Thyroid gland (tissue), 4 donors: ENCODE results near the gene CCNT1. TPM values are rescaled to one million over a fixed set of nuclear protein-coding genes. Genes with fewer than 3 reads are reported as not detected.

ENCODE experiments used
- DNase-seq, 2 donors: peaks; one replicate each; pipeline ENCODE4 v3.0.0-alpha.2; 2019
- H3K27ac ChIP-seq, 3 donors: fragments of 200-600 bp; sonication (generic); 1 replicate in 2 of 3; 2 replicates in 1 of 3; pipeline ENCODE4 v1.5.1; 2016 to 2019; ENCODE audit warnings: mild to moderate bottlenecking in 1 of 3, moderate library complexity in 1 of 3
- H3K27me3 ChIP-seq: fragments of 200-600 bp; sonication (generic); one replicate; pipeline ENCODE4 v1.5.1; 2019
- H3K36me3 ChIP-seq, 2 donors: fragments of 200-600 bp; sonication (generic); one replicate each; pipeline ENCODE4 v1.5.1; 2016 to 2019
- H3K4me1 ChIP-seq, 2 donors: fragments of 200-600 bp; sonication (generic); one replicate each; pipeline ENCODE4 v1.5.1; 2017 to 2019
- H3K4me3 ChIP-seq, 3 donors: fragments of 200-600 bp; sonication (generic); replicated peaks in 1 of 3; 1 replicate in 2 of 3; 2 replicates in 1 of 3; pipeline ENCODE4 v1.5.1; 2016; ENCODE audit warnings: mild to moderate bottlenecking in 1 of 3
- H3K9me3 ChIP-seq: fragments of 200-600 bp; sonication (generic); one replicate; pipeline ENCODE4 v1.5.1; 2017
- POLR2A ChIP-seq, 2 donors: fragments of 450-650 bp; IDR thresholded peaks; one replicate each; pipeline ENCODE4 v1.6.1; 2017; ENCODE audit warnings: antibody characterized with exemption in 2 of 2, mild to moderate bottlenecking in 2 of 2, moderate library complexity in 1 of 2
- WGBS, 2 donors: methylation state at CpG; one replicate each; pipeline ENCODE4 v1.1.5; 2017; 5-methylcytosine and 5-hydroxymethylcytosine counted together
- intact Hi-C: fragments of 100-400 bp; cut with DNase I; formaldehyde crosslinking; loops from one replicate; pipeline ENCODE4 v1.15.1; 2023
- total RNA-seq, 4 donors: library from RNA; depleted of rRNA; stranded (reverse); fragments of >200 nt; gene quantifications; one replicate each; pipeline ENCODE4 v1.2.3, GENCODE V29; 2016
- TF ChIP-seq, protein P1 (sequence below), 6 experiments: fragments of 200-600 bp in 3 of 6; fragments of 450-650 bp in 3 of 6; sonication (generic) in 3 of 6; IDR thresholded peaks; one replicate each; pipeline ENCODE4 v1.5.1; 2016 to 2019; ENCODE audit warnings: antibody characterized with exemption in 6 of 6, mild to moderate bottlenecking in 2 of 6, inconsistent platforms in 1 of 6, moderate library complexity in 1 of 6

The CCNT1 gene
- total RNA-seq, 4 donors from 2014 or later, result 24.0 to 43.1 (median 40.6) TPM

GRCh38 chr12:48750769-48751356, 34.4 kb upstream of the CCNT1 start:
- 52 to 53% methylated on average over 2 of the region's 2 CpGs for WGBS, 2 donors
- no peaks in the 10 kb centered on the region for H3K9me3 ChIP-seq
- intact Hi-C loops, result no loop called here

GRCh38 chr12:48750215-48750614, 33.7 kb upstream of the CCNT1 start:
- Histone ChIP-seq H3K9me3 (no peaks in the 10 kb centered on the region), H3K27ac (no peak overlapping the region), H3K4me1 (no peaks in the 10 kb centered on the region), H3K36me3 (no peaks in the 10 kb centered on the region), H3K27me3 (no peaks in the 10 kb centered on the region), H3K4me3 (no peak overlapping the region)
- WGBS, 2 donors, result 95 to 100% methylated on average over 1 of the region's 1 CpG
- intact Hi-C loops, result no loop called here
- TF ChIP-seq, protein P1, sequence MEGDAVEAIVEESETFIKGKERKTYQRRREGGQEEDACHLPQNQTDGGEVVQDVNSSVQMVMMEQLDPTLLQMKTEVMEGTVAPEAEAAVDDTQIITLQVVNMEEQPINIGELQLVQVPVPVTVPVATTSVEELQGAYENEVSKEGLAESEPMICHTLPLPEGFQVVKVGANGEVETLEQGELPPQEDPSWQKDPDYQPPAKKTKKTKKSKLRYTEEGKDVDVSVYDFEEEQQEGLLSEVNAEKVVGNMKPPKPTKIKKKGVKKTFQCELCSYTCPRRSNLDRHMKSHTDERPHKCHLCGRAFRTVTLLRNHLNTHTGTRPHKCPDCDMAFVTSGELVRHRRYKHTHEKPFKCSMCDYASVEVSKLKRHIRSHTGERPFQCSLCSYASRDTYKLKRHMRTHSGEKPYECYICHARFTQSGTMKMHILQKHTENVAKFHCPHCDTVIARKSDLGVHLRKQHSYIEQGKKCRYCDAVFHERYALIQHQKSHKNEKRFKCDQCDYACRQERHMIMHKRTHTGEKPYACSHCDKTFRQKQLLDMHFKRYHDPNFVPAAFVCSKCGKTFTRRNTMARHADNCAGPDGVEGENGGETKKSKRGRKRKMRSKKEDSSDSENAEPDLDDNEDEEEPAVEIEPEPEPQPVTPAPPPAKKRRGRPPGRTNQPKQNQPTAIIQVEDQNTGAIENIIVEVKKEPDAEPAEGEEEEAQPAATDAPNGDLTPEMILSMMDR (IDR thresholded peaks at IDR 0.05), result no peak
- no peak for TF ChIP-seq POLR2A (IDR thresholded peaks at IDR 0.05)
- no peak for DNase-seq

More at GRCh38 chr12:48750769-48751356, 34.4 kb upstream of the CCNT1 start:
- TF ChIP-seq POLR2A (IDR thresholded peaks at IDR 0.05), result no peak
- TF ChIP-seq, protein P1 (IDR thresholded peaks at IDR 0.05), result no peak
- Histone ChIP-seq H3K4me3 (no peak overlapping the region), H3K4me1 (no peaks in the 10 kb centered on the region), H3K27me3 (no peaks in the 10 kb centered on the region), H3K36me3 (no peaks in the 10 kb centered on the region), H3K27ac (no peak overlapping the region)
- DNase-seq, result no peak

GRCh38 chr12:48744251-48745008, 27.9 kb upstream of the CCNT1 start:
- 68 to 75% methylated on average over 9 of the region's 9 CpGs for whole genome bisulfite sequencing, 2 donors
- Histone ChIP-seq H3K36me3 (no peaks in the 10 kb centered on the region), H3K4me1 (no peaks in the 10 kb centered on the region), H3K27me3 (no peaks in the 10 kb centered on the region), H3K27ac (no peak overlapping the region), H3K4me3 (no peak overlapping the region), H3K9me3 (no peaks in the 10 kb centered on the region)
- DNase-seq, result no peak
- TF ChIP-seq POLR2A (IDR thresholded peaks at IDR 0.05), result no peak
- TF ChIP-seq, protein P1 (IDR thresholded peaks at IDR 0.05), result no peak
- intact Hi-C loops, result no loop called here

DNA sequence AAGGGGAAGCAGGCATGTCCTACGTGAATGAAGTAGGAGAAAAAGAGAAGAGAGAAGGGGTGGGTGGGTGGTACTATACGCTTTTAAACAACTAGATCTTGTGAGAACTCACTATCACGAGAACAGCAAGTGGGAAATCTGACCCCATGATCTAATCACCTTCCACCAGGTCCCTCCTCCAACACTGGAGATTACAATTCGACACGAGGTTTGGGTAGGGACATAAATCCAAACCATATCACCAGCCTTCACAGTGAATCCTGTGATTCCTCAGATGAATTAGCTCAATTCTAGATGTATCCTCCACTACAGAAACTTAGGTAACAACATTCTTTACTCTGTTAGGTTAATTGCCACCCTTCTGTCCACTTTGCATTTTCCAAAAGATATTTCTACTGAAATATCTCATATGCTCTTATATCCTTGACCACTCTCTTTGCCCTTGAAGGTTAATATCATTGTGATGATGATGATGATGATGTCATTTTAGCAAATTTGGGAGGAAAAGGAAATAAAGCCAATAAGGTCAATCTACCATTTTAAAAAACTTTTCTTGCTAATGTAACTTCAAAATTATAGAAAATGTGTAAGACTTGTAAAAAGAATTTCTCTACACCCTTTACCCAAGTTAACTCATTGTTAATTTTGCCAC, 23.2 kb upstream of the CCNT1 start:
- Histone ChIP-seq H3K4me1 (no peaks in the 10 kb centered on the region), H3K27ac (no peak overlapping the region), H3K36me3 (no peaks in the 10 kb centered on the region), H3K27me3 (no peaks in the 10 kb centered on the region), H3K4me3 (no peak overlapping the region), H3K9me3 (no peaks in the 10 kb centered on the region)
- intact Hi-C loops, result no loop called here
- no peak for DNase-seq
- no peak for TF ChIP-seq POLR2A (IDR thresholded peaks at IDR 0.05)
- TF ChIP-seq, protein P1 (IDR thresholded peaks at IDR 0.05), result no peak
- 58 to 60% methylated on average over 5 of the region's 5 CpGs for whole genome bisulfite sequencing, 2 donors

DNA sequence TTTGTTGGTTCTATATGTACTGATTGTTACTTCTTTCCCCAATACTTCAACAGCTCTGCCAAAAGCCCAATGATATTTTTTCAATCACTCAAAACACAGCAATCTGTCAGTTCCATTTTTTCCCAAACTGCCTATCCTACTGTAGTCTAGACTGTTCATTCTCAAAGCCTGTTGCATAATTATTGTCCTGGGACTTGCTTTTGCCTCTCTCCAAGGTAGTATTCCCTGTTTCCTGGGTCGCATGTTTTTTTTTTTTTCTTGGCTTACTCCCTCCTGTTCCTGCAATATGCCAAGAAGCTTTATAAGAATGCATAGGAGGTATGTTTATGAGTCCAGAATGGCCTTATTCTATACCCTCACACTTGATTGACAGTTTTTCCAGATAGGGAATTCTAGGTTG, 19.9 kb upstream of the CCNT1 start:
- Histone ChIP-seq H3K27me3 (no peaks in the 10 kb centered on the region), H3K36me3 (no peaks in the 10 kb centered on the region), H3K27ac (no peak overlapping the region), H3K9me3 (no peaks in the 10 kb centered on the region), H3K4me3 (no peak overlapping the region), H3K4me1 (no peaks in the 10 kb centered on the region)
- TF ChIP-seq, protein P1 (IDR thresholded peaks at IDR 0.05), result no peak
- TF ChIP-seq POLR2A (IDR thresholded peaks at IDR 0.05), result no peak
- no peak for DNase-seq
- WGBS, 2 donors, result 33 to 56% methylated on average over 1 of the region's 1 CpG
- intact Hi-C loops, result no loop called here
